ENCODE measurements around the gene FOXF1. TPM values are rescaled to one million over a fixed set of nuclear protein-coding genes. Genes with fewer than 3 reads are reported as not detected.

FOXF1 gene
- total RNA-seq, 1 experiment from 2014 or later: not detected

GRCh38 chr16:86553356-86553755 lies 43.0 kb downstream of the FOXF1 start (continued):
- TF ChIP-seq ZNF512 (CRISPR knock-in tag; IDR thresholded peaks at IDR 0.05; ENCODE audit: borderline replicate concordance) (no peak), ELF4 (CRISPR knock-in tag; IDR thresholded peaks at IDR 0.05; ENCODE audit: low read depth) (no peak)

GRCh38 chr16:86554599-86554916 lies 44.2 kb downstream of the FOXF1 start:
- Mint-ChIP-seq H3K4me3 (peak overlapping the region; percentile 94), H3K27ac (peak overlapping the region; percentile 72), H3K27me3 (ENCODE audit: low read depth) (no peaks in the 10 kb centered on the region; the same call in 1 of the 2 replicates), H3K36me3 (no peaks in the 10 kb centered on the region), H3K9me3 (no peaks in the 10 kb centered on the region), H3K4me1 (peaks cover 9% of the 10 kb centered on the region; the same call in 1 of the 2 replicates)
- no peak for ATAC-seq
- ChIA-PET POLR2A (no interaction called here), CTCF (interaction anchor here (1.0 kb wide), 1 partner anchor 522 kb away, joined by 4 read pairs; no protein-coding TSS in a partner anchor)
- no peak for TF ChIP-seq ETV6 (CRISPR knock-in tag; IDR thresholded peaks at IDR 0.05)
- TF ChIP-seq GABPB1 (CRISPR knock-in tag; IDR thresholded peaks at IDR 0.05): no peak
- no peak for TF ChIP-seq ZNF416 (CRISPR knock-in tag; IDR thresholded peaks at IDR 0.05)
- no peak for TF ChIP-seq ESRRA (CRISPR knock-in tag; IDR thresholded peaks at IDR 0.05; ENCODE audit: borderline replicate concordance)
- no peak for TF ChIP-seq NR2C2 (CRISPR knock-in tag; IDR thresholded peaks at IDR 0.05)
- no peak for TF ChIP-seq MYBL2 (CRISPR knock-in tag; IDR thresholded peaks at IDR 0.05)
- no peak for TF ChIP-seq AFF4 (CRISPR knock-in tag; IDR thresholded peaks at IDR 0.05; ENCODE audit: borderline replicate concordance)
- TF ChIP-seq NFE2L1 (CRISPR knock-in tag; IDR thresholded peaks at IDR 0.05): no peak
- TF ChIP-seq PREB (CRISPR knock-in tag; IDR thresholded peaks at IDR 0.05; ENCODE audit: borderline replicate concordance): no peak
- TF ChIP-seq NR1H2 (CRISPR knock-in tag; IDR thresholded peaks at IDR 0.05): no peak
- no peak for TF ChIP-seq ZBTB43 (CRISPR knock-in tag; IDR thresholded peaks at IDR 0.05)
- no peak for TF ChIP-seq ZSCAN18 (CRISPR knock-in tag; IDR thresholded peaks at IDR 0.05)
- TF ChIP-seq FOXK1 (CRISPR knock-in tag; IDR thresholded peaks at IDR 0.05): no peak
- TF ChIP-seq USF1 (CRISPR knock-in tag; IDR thresholded peaks at IDR 0.05): no peak
- no peak for TF ChIP-seq NR3C1 (CRISPR knock-in tag; conservative IDR thresholded peaks at IDR 0.05; ENCODE audit: low read depth)
- TF ChIP-seq MXD4 (CRISPR knock-in tag; IDR thresholded peaks at IDR 0.05; ENCODE audit: borderline replicate concordance): no peak
- no peak for TF ChIP-seq ZNF138 (CRISPR knock-in tag; conservative IDR thresholded peaks at IDR 0.05)
- no peak for TF ChIP-seq HMGA2 (CRISPR knock-in tag; IDR thresholded peaks at IDR 0.05)
- TF ChIP-seq RORB (CRISPR knock-in tag; IDR thresholded peaks at IDR 0.05): no peak
- TF ChIP-seq CREM (CRISPR knock-in tag; IDR thresholded peaks at IDR 0.05): no peak
- DNase-seq (ENCODE audit: low spot score): no peak

Data from WTC11 (cell line).